PC-3 (cell line): ENCODE measurements around the gene ADGRV1.

Experiments used
- EZH2 ChIP-seq: fragments of 300-600 bp; sonication (generic); IDR thresholded peaks from one replicate; pipeline ENCODE4 v1.6.1; 2017; ENCODE audit warnings: antibody characterized with exemption, mild to moderate bottlenecking, low read length; ENCODE audit not compliant: unreplicated experiment
- EZH2phosphoT487 ChIP-seq: fragments of 300-600 bp; sonication (generic); IDR thresholded peaks from 2 replicates; pipeline ENCODE4 v1.6.1; 2018; ENCODE audit warnings: mild to moderate bottlenecking, antibody characterized with exemption, low read length, borderline replicate concordance
- TF ChIP-seq, protein P1 (sequence below): fragments of 300-600 bp; sonication (generic); conservative IDR thresholded peaks from 2 replicates; pipeline ENCODE4 v1.5.1; 2017; ENCODE audit warnings: antibody characterized with exemption, low read depth, mild to moderate bottlenecking, low read length

DNA sequence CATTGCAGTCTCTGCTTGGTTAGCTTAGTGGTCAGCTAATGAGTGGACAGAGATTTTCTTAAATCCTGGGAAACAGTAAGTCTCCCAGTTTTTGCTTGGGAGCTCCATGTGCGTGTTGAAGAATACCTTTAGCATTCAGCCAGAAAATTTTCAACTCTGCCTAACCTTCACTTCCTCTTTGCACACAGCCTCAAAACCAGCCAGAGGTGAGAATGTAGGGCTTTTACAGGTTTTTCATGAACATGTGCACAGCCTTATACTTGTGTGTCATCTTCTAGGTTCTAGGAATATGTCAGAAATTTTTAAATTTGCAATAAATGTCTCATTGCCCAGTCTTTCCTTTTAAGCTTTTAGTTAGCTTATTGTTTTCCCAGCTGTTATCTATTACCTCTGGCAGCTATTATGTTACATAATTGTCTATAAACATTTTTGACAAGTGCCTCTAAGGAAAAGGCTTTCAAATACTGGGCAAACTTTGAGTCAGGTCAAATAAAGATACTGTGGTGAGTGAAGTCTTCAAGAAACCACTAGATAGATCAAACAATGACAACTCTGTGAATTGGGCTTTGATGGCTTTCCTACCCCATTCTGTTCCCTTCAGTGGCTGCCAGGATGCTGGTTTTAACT, 12.7 kb downstream of the ADGRV1 start:
- TF ChIP-seq EZH2 (no peak), EZH2phosphoT487 (no peak)
- TF ChIP-seq, protein P1, sequence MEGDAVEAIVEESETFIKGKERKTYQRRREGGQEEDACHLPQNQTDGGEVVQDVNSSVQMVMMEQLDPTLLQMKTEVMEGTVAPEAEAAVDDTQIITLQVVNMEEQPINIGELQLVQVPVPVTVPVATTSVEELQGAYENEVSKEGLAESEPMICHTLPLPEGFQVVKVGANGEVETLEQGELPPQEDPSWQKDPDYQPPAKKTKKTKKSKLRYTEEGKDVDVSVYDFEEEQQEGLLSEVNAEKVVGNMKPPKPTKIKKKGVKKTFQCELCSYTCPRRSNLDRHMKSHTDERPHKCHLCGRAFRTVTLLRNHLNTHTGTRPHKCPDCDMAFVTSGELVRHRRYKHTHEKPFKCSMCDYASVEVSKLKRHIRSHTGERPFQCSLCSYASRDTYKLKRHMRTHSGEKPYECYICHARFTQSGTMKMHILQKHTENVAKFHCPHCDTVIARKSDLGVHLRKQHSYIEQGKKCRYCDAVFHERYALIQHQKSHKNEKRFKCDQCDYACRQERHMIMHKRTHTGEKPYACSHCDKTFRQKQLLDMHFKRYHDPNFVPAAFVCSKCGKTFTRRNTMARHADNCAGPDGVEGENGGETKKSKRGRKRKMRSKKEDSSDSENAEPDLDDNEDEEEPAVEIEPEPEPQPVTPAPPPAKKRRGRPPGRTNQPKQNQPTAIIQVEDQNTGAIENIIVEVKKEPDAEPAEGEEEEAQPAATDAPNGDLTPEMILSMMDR, result no peak
